CD4-positive, alpha-beta T cell (primary cell): ENCODE measurements around the gene AHCYL1. TPM values are rescaled to one million over a fixed set of nuclear protein-coding genes. Genes with fewer than 3 reads are reported as not detected.

Experiments used
- ATAC-seq: fragments of 200-7000 bp; cut with Tn5 transposase; one replicate; pipeline ENCODE4 v1.10.0; 2022; ENCODE audit warnings: mild to moderate bottlenecking; ENCODE audit not compliant: poor library complexity
- CTCF ChIA-PET: fragments of 350-600 bp; sonication (Branson Sonifier 250); formaldehyde crosslinking; loops from one replicate; lab custom pipeline; 2021; ENCODE audit warnings: antibody characterized with exemption, inconsistent platforms; lab: Charles Lee
- POLR2A ChIA-PET: fragments of 350-600 bp; sonication (Branson Sonifier 250); formaldehyde crosslinking; loops from one replicate; lab custom pipeline; 2021; ENCODE audit warnings: antibody characterized with exemption, inconsistent platforms; lab: Charles Lee
- DNase-seq, 14 experiments: peaks; one replicate each; pipeline ENCODE4 v3.0.0-alpha.2; 2013 to 2020; ENCODE audit warnings: mixed read lengths in 2 of 14
- H3K27ac ChIP-seq, 2 donors: one replicate each; pipeline versions ENCODE4 v1.5.1 to v1.7.0; 2013; ENCODE audit warnings: low read length in 2 of 2, low read depth in 1 of 2, mild to moderate bottlenecking in 1 of 2
- H3K27me3 ChIP-seq, 2 experiments: 1 replicate in 1 of 2; 2 replicates in 1 of 2; pipeline versions ENCODE4 v1.6.1 to v1.7.0; 2013; ENCODE audit warnings: low read length in 2 of 2, control low read depth in 1 of 2, mild to moderate bottlenecking in 1 of 2, moderate library complexity in 1 of 2; ENCODE audit not compliant: insufficient read depth in 2 of 2, control insufficient read depth in 1 of 2
- H3K36me3 ChIP-seq: one replicate; pipeline ENCODE4 v1.6.1; 2013; ENCODE audit warnings: low read length, control low read depth; ENCODE audit not compliant: insufficient read depth
- H3K4me1 ChIP-seq: one replicate; pipeline ENCODE4 v1.6.1; 2013; ENCODE audit warnings: low read length, control low read depth; ENCODE audit not compliant: insufficient read depth
- H3K4me3 ChIP-seq: one replicate; pipeline ENCODE4 v1.5.1; 2013; ENCODE audit warnings: mild to moderate bottlenecking, low read length, moderate library complexity
- H3K9me3 ChIP-seq, 2 experiments: 1 replicate in 1 of 2; 2 replicates in 1 of 2; pipeline versions ENCODE4 v1.6.1 to v1.7.0; 2013; ENCODE audit warnings: low read length in 2 of 2, mild to moderate bottlenecking in 2 of 2, control low read depth in 1 of 2, moderate library complexity in 1 of 2; ENCODE audit not compliant: control insufficient read depth in 1 of 2, insufficient read depth in 1 of 2
- H3K27ac Mint-ChIP-seq: one replicate; pipeline ENCODE4 v1.8.0; 2020; ENCODE audit warnings: mixed read lengths
- H3K27me3 Mint-ChIP-seq: one replicate; pipeline ENCODE4 v1.8.0; 2021; ENCODE audit warnings: mixed read lengths
- H3K36me3 Mint-ChIP-seq: one replicate; pipeline ENCODE4 v1.8.0; 2021; ENCODE audit warnings: low read depth, mixed read lengths
- H3K4me1 Mint-ChIP-seq: one replicate; pipeline ENCODE4 v1.8.0; 2021; ENCODE audit warnings: low read depth, mixed read lengths
- H3K4me3 Mint-ChIP-seq: one replicate; pipeline ENCODE4 v1.8.0; 2020; ENCODE audit warnings: mild to moderate bottlenecking, mixed read lengths
- H3K9me3 Mint-ChIP-seq: one replicate; pipeline ENCODE4 v1.8.0; 2020; ENCODE audit warnings: mixed read lengths
- CTCF ChIP-seq: fragments of 200-600 bp; IDR thresholded peaks from one replicate; pipeline ENCODE4 v1.8.0; 2022; ENCODE audit warnings: antibody characterized with exemption, mild to moderate bottlenecking
- intact Hi-C, 2 experiments: fragments of 100-400 bp; cut with DNase I in 1 of 2; cut with micrococcal nuclease in 1 of 2; formaldehyde crosslinking; loops; one replicate each; pipeline versions ENCODE4 v1.15.1 to v1.9.0; 2023 to 2025; cut with DNase I, micrococcal nuclease
- total RNA-seq, 174 experiments: library from RNA in 2 of 174; stranded (reverse) in 2 of 174; gene quantifications; one replicate each; pipeline ENCODE4 v1.2.3 and lab custom pipeline; 2021 to 2026

AHCYL1 gene
- total RNA-seq, 2 experiments from 2014 or later, result 6.9 to 8.4 TPM

- Histone ChIP-seq H3K27ac (no peak overlapping the region), H3K4me3 (no peak overlapping the region), H3K27me3 (no peaks in the 10 kb centered on the region), H3K36me3 (peaks cover 30% of the 10 kb centered on the region), H3K4me1 (no peaks in the 10 kb centered on the region), H3K9me3 (no peaks in the 10 kb centered on the region)
- no peaks in the 10 kb centered on the region for H3K4me1 Mint-ChIP-seq
- DNase-seq (peak; percentile 55 to 82 (median 62)), ATAC-seq (peak; percentile 87)
- peaks cover 52% of the 10 kb centered on the region for H3K36me3 Mint-ChIP-seq
- intact Hi-C loops, result no loop called here
- no peak overlapping the region for H3K27ac Mint-ChIP-seq
- H3K27me3 Mint-ChIP-seq, result peaks cover under 1% of the 10 kb centered on the region
- H3K4me3 Mint-ChIP-seq, result no peak overlapping the region
- ChIA-PET CTCF (interaction anchor here (0.6 to 1.7 kb wide), 12 partner anchors 9 to 1173 kb away, joined by 3 to 10 read pairs (median 3); partner anchors contain the start of genes ALX3 and STRIP1), POLR2A (no interaction called here)
- TF ChIP-seq CTCF, result peak; percentile 81
- H3K9me3 Mint-ChIP-seq, result no peaks in the 10 kb centered on the region
These were observed 75.6 kb downstream of the AHCYL1 start for GRCh38 chr1:110060034-110060661.

GRCh38 chr1:110060662-110061060, 76.1 kb downstream of the AHCYL1 start:
- DNase-seq (no peak), ATAC-seq (no peak)
- no peak for TF ChIP-seq CTCF
- peaks cover 6% of the 10 kb centered on the region for H3K27me3 Mint-ChIP-seq
- ChIA-PET CTCF (interaction anchor here (0.6 to 1.7 kb wide), 11 partner anchors 10 to 651 kb away, joined by 3 to 10 read pairs (median 3); partner anchors contain the start of genes ALX3 and STRIP1), POLR2A (no interaction called here)
- H3K4me3 ChIP-seq, result no peak overlapping the region
- intact Hi-C loops, result no loop called here
- H3K9me3 ChIP-seq, result no peaks in the 10 kb centered on the region
- no peak overlapping the region for H3K27ac Mint-ChIP-seq
- no peaks in the 10 kb centered on the region for H3K9me3 Mint-ChIP-seq
- H3K27ac ChIP-seq, result no peak overlapping the region
- no peaks in the 10 kb centered on the region for H3K27me3 ChIP-seq
- H3K4me1 Mint-ChIP-seq, result no peaks in the 10 kb centered on the region
- H3K4me1 ChIP-seq, result no peaks in the 10 kb centered on the region
- H3K36me3 Mint-ChIP-seq, result peaks cover 47% of the 10 kb centered on the region
- H3K36me3 ChIP-seq, result peaks cover 25% of the 10 kb centered on the region
- H3K4me3 Mint-ChIP-seq, result no peak overlapping the region

GRCh38 chr1:110061341-110061740, 76.8 kb downstream of the AHCYL1 start:
- Mint-ChIP-seq H3K4me3 (no peak overlapping the region), H3K36me3 (peaks cover 40% of the 10 kb centered on the region), H3K27ac (no peak overlapping the region), H3K9me3 (no peaks in the 10 kb centered on the region), H3K27me3 (peaks cover 12% of the 10 kb centered on the region), H3K4me1 (no peaks in the 10 kb centered on the region)
- TF ChIP-seq CTCF, result no peak
- H3K9me3 ChIP-seq, result no peaks in the 10 kb centered on the region
- H3K4me1 ChIP-seq, result no peaks in the 10 kb centered on the region
- H3K36me3 ChIP-seq, result peaks cover 18% of the 10 kb centered on the region
- ATAC-seq, result no peak
- intact Hi-C loops, result no loop called here
- ChIA-PET POLR2A (no interaction called here), CTCF (no interaction called here)
- DNase-seq, result no peak
- H3K27me3 ChIP-seq, result no peaks in the 10 kb centered on the region
- H3K27ac ChIP-seq, result no peak overlapping the region
- no peak overlapping the region for H3K4me3 ChIP-seq
